Renal pelvis (tissue), 4 donors: ENCODE results near the gene ZNF782. TPM values are rescaled to one million over a fixed set of nuclear protein-coding genes. Genes with fewer than 3 reads are reported as not detected.
"Not testable (repeated sequence)": the region's sequence is repeated elsewhere in the genome, so short reads cannot be mapped to it uniquely, and the experiment has no call there.

Experiments used
- DNase-seq: peaks from one replicate; pipeline ENCODE4 v3.0.0-alpha.2; 2013
- polyA plus RNA-seq, 3 donors: library from polyadenylated mRNA; unstranded; fragments of 120-200 nt; gene quantifications; one replicate each; pipeline ENCODE4 v1.2.1, GENCODE V29; 2013; ENCODE audit not compliant: insufficient read length in 3 of 3

ZNF782 gene
- polyA plus RNA-seq, 3 donors, result 6.4 to 9.0 (median 8.5) TPM

DNA sequence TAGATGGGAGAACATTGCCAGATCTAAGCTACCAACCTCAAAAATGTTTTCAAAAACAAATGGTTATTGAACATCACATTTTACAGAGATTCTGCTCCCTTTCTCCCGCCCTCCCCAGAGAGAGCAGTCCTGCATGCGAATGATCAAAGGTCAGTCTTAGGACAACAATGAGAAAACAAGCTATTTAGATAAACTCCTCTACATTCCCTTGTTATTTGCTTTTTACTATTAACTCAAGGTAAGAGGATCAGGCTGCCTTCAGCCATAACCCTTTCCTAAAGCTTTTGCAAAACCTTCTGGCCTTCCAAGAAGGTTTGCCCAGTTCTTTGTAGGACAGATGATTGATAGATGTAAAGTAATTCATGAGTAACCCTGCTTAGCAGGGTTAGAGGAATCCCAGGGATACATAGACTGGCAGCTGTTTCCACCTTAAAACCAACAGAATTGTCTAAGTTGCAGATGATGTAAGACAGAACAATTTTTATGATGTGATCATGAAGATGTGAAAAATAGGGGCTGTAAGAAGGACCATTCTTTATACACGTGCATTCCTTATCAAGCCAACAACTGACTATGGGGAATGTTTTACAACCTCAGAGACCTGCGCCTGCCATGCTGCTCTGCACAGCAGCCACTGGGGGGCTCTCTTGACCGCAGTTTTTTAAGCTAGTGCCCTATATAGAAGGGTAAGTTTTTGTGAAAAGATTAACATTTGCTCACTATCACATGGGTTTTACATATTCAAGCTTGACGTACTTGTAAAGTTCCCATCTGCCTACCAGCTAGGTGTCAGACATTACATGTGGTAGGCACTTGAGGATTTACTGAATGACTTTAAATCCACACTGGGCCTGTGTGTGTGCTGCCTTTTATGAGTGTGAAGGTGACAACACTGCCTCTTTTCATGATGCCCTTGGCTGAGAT lies 2.3 kb upstream of the ZNF782 start:
- peak; percentile 60 for DNase-seq

DNA sequence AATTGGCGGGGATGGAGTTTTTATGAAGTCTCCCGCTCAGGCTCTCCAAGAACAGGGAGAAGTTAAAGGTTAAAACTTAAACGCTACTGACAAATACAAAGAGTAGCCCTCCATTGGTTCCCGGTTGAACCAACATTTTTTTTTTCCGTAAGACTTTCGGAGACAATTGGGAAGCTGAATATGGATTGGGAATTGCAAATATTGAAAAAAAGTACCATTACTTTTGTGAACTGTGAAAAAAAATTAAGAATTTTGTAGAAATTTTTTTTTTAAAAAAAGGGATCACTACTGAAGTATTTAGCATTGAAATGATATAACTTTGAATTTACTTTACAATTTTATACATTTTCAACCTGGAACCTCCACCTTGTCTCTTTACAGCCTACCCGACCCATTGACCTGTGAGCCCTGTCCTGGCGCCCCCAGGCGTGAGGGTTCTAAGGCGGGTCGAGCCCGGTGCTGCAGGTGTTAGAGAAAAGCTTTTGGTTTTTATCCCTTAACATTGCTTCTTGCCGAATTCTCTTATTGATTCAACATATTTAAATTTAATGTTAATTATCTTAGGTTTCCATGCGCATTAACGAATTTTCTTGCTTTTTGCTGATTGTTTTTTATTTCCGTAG lies 448 bp upstream of the ZNF782 start:
- DNase-seq, result no peak

DNA sequence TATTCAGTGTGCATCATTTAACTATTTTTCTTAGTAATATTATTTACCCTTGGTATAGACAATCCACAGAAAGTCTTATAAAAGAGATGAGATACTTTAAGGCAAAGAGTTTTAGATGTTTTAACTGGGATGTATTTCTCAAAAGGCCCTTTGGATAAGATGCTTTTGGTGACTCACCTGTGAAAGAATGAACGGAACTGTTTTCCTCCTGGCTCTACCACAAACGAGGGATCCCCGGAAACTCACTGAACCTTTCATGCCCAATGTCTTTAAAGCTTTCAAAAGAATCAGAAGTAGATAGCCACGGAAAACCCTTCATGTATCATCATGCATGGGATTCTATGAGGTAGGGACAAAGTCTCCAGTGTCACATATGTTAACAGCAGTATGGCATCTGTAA lies 1.6 kb downstream of the ZNF782 start:
- no peak for DNase-seq

DNA sequence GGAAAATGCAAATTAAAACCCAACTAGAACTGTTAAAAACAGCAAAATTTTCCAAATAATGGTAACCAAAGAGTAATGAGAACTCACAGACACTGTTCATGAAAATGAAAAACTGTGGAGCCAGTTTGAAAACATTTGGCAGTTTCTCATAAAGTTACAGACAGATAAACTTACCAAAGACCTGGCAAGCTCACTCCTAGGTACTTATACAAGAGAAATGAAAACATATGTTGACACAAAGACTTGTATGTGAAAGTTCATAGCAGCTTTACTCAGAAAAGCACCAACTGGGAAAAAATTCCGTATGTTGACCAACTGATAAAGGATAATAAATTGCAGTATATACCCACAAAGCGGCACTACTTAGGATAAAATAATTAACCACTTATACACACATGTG lies 10.3 kb downstream of the ZNF782 start:
- no peak for DNase-seq

DNA sequence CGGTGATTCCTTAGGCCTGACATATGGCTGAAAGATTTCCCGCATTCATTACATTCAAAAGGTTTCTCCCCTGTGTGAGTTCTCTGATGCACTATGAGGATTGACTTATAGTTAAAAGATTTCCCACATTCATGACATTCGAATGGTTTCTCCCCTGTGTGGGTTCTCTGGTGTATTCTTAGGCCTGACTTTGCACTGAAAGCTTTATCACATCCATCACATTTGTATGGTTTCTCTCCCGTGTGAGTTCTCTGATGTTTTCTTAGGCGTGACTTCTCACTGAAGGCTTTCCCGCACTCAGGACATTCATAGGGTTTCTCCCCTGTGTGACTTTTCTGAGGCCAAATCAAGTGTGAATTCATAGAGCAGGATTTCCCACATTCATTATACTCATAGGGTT lies 35.8 kb downstream of the ZNF782 start:
- DNase-seq, result no peak

DNA sequence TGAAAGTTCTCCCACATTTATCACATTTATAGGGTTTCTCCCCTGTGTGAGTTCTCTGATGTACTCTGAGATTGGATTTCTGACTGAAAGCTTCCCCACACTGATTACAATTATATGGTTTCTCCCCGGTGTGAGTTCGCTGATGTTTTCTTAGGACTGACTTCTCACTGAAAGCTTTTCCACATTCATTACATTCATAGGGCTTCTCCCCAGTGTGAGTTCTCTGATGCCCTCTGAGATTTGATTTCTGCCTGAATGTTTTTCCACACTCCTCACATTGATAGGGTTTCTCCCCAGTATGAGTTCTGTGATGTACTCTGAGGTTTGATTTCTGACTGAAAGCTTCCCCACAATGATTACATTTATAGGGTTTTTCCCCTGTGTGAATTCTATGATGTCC lies 36.3 kb downstream of the ZNF782 start:
- no peak for DNase-seq

DNA sequence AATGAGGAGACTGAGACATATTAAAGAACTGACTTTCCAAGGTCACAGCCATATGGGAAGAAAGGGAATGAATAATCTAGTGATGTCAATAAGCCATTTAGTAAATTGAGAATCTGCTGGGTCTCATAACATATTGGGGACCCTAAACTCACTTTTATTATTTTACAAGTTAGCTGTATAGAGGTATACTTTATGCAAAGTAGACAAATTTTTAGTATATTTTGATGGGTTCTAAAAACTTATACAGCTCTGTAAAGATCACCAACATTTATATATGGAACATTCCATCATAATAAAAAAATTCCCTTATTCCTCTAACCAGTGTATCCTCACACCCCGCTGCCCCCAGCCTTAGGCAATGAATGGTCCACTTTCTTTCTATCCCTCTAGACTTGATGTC lies 40.7 kb downstream of the ZNF782 start:
- no peak for DNase-seq

DNA sequence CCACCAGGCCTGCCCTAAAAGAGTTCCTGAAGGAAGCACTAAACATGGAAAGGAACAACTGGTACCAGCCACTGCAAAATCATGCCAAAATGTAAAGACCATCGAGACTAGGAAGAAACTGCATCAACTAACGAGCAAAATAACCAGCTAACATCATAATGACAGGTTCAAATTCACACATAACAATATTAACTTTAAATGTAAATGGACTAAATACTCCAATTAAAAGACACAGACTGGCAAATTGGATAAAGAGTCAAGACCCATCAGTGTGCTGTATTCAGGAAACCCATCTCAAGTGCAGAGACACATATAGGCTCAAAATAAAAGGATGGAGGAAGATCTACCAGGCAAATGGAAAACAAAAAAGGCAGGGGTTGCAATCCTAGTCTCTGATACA lies 55.4 kb downstream of the ZNF782 start:
- not testable (repeated sequence) for DNase-seq

DNA sequence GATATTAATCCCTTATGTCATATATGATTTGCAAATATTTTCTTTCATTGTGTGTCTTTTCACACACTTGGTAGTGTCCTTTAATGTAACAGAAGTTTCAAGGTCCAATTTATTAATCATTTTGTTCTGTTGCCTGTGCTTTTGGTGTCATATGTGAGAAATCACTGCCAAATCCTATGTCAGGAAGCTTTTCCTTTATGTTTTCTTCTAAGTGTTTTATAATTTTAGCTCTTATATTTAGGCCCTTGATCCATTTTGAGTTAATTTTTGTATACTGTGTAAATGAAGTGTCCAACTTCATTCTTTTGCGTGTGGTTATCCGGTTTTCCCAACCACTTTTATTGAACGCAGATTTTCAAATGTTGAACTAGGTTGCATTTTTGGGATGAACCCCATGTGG lies 70.3 kb downstream of the ZNF782 start:
- DNase-seq, result no peak

DNA sequence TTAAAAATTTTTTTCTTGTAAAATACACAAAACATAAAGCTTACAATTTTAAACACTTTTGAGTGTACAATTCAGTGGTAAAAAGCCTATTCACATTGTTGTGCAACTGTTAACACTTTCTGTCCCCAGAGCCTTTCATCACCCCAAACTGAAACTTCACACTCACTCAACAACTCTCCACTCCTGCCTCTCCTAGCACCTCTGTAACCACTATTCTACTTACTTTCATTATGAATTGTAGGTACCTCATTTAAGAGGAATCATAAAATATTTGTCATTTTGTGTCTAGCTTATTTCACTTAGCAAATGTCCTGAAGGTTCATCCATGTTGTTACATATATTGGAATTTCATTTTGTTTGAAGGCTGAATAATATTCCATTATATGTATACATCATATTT lies 72.1 kb downstream of the ZNF782 start:
- DNase-seq, result no peak

DNA sequence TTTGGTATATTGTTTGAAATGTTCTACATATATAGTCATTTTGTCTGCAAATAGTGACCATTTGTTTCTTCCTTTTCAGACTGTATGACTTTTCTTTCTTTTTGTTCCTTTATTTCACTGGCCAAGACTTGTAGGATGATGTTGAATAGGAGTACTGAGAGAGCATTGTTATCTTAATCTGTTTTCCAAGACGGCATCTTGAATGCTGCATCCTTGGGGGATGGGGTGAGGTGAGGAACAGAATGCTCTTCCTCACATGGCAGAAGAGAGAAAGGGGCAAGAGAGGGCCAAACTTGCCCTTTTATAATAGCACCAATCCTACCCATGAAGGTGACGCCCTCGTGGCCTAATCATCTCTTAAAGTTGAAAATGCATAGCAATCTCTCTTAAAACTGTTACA lies 72.8 kb downstream of the ZNF782 start:
- no peak for DNase-seq

DNA sequence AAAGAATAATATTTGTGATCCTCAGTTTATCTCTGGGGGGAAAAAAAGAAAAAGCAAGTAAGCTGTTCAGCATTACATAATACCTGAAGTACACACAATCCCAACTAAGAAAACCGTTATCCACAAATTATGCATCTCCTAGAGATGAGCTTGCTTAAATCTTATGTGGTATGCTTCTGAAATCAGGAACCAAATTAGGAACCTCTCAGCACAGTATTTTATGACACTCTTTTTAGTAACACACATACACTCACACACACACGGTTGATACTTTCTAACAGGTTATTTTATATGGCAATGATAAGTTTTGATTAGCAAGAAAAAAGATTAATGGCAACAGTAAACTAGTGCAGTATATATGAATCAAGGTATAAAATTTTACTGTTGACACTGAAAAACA lies 75.2 kb downstream of the ZNF782 start:
- DNase-seq, result no peak

DNA sequence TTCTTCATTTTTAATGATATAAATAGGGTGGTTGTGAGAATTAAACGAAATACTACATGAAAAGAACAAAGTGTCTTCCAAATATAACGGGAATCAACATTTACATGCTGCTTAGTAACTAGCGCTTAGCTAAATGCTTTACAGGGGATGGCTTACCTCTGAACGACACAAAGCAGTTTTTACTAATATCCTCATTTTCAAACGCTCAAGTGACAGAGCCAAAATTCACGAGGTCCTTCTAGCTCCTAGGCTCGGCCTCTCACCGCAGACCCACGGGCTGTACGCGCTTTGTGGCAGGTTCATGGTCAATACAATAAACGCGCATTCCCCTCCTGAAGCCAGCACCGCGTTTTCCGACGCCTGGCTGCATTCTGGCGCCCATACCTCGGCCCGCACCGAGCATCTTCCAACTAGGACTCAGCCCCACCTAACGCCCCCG lies 76.9 kb downstream of the ZNF782 start:
- no peak for DNase-seq

DNA sequence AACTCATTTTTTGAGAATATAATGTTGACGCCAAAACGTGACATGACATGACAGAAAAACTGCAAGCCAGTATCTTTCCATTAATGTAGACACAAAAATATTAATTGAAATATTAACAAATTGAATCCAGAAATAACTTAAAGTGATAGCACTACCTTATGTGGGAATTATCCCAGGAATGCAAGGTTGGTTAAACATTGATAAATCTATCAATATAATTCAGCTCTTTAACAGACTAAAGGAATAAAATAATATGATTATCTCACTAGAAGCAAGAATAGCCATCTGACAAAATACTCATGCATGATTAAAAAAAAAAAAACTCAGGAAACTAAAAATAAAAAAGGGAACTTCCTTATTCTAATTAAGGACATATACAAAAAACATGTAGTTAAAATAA lies 83.2 kb downstream of the ZNF782 start:
- no peak for DNase-seq

DNA sequence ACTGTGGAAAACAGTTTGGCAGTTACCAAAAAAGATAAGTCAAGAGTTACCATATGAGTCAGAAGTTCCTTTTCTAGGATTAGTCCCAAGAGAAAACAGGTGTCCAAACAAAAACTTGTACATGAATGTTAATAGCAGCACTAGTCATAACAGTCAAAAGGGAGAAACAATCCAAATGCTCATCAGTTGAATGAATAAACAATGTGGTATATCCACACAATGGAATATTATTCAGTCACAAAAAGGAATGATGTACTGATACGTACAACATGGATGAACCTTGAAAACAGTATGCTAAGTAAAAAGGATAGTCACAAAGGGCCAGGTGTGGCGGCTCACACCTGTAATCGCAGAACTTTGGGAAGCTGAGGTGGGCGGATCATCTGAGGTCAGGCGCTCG lies 84.3 kb downstream of the ZNF782 start:
- DNase-seq, result no peak

Other genes with a start within 250 kb of the ZNF782 start
- 10 to 100 TPM; 22.7 to 28.7 (median 27.9) TPM for gene CDC14B, start 234.7 kb downstream of the ZNF782 start, polyA plus RNA-seq
- 1 to 10 TPM; 4.2 to 5.8 (median 4.7) TPM for gene PRXL2C, start 199.2 kb downstream of the ZNF782 start, polyA plus RNA-seq
- gene ZNF510, start 76.4 kb downstream of the ZNF782 start, polyA plus RNA-seq, result 10 to 100 TPM; 18.6 to 22.9 (median 19.6) TPM
- gene NUTM2G, start 74.3 kb upstream of the ZNF782 start, polyA plus RNA-seq, result 1 to 10 TPM in 2 of 3 donors, under 1 TPM in 1; 0.41 to 1.3 (median 1.3) TPM
- gene CTSV, start 184.6 kb upstream of the ZNF782 start, polyA plus RNA-seq, result 10 to 100 TPM; 27.4 to 36.0 (median 31.5) TPM